Aorta (tissue), 5 donors: ENCODE measurements around the gene NHSL2. TPM values are rescaled to one million over a fixed set of nuclear protein-coding genes. Genes with fewer than 3 reads are reported as not detected.
A peak's percentile ranks its signal among the peaks of the same experiment; 100 is the strongest.
"Not testable (repeated sequence)": the region's sequence is repeated elsewhere in the genome, so short reads cannot be mapped to it uniquely, and the experiment has no call there.

Experiments used
- ATAC-seq: fragments of 200-7000 bp; cut with Tn5 transposase; one replicate; pipeline ENCODE4 v1.9.1; 2022; ENCODE audit warnings: moderate library complexity; ENCODE audit not compliant: low FRiP score
- DNase-seq, 2 donors: peaks; one replicate each; pipeline ENCODE4 v3.0.0-alpha.2; 2020
- H3K27ac ChIP-seq, 2 donors: one replicate each; pipeline ENCODE4 v1.5.1; 2013; ENCODE audit warnings: low read length in 2 of 2, mild to moderate bottlenecking in 2 of 2, moderate library complexity in 2 of 2, control low read depth in 1 of 2, inconsistent platforms in 1 of 2, low read depth in 1 of 2
- H3K27me3 ChIP-seq, 2 donors: one replicate each; pipeline ENCODE4 v1.6.1; 2013; ENCODE audit warnings: control low read depth in 1 of 2, low read length in 1 of 2, mild to moderate bottlenecking in 1 of 2, moderate library complexity in 1 of 2; ENCODE audit not compliant: insufficient read depth in 2 of 2, control insufficient read depth in 1 of 2
- H3K36me3 ChIP-seq, 2 donors: one replicate each; pipeline ENCODE4 v1.6.1; 2013; ENCODE audit warnings: control low read depth in 1 of 2, low read length in 1 of 2, mild to moderate bottlenecking in 1 of 2; ENCODE audit not compliant: insufficient read depth in 2 of 2, control insufficient read depth in 1 of 2
- H3K4me1 ChIP-seq, 2 donors: one replicate each; pipeline ENCODE4 v1.6.1; 2013; ENCODE audit warnings: low read length in 2 of 2, control low read depth in 1 of 2, mild to moderate bottlenecking in 1 of 2, moderate library complexity in 1 of 2; ENCODE audit not compliant: insufficient read depth in 2 of 2, control insufficient read depth in 1 of 2
- H3K4me3 ChIP-seq, 2 donors: one replicate each; pipeline ENCODE4 v1.5.1; 2013; ENCODE audit warnings: low read length in 2 of 2, control low read depth in 1 of 2, mild to moderate bottlenecking in 1 of 2
- H3K9me3 ChIP-seq: one replicate; pipeline ENCODE4 v1.6.1; 2013; ENCODE audit warnings: mild to moderate bottlenecking, low read length; ENCODE audit not compliant: control insufficient read depth
- WGBS, 2 donors: extraction: QIAGEN DNeasy Blood & Tissue Kit; methylation state at CpG; one replicate each; pipeline ENCODE4 v1.1.7; 2013; 5-methylcytosine and 5-hydroxymethylcytosine counted together
- intact Hi-C, 2 donors: fragments of 100-400 bp; cut with DNase I; formaldehyde crosslinking; loops; one replicate each; pipeline versions ENCODE4 v1.14.2 to v1.15.0; 2022
- polyA plus RNA-seq, 2 donors: library from polyadenylated mRNA; stranded (reverse); fragments of 200-250 nt; gene quantifications; one replicate each; pipeline ENCODE4 v1.2.3, GENCODE V29; 2013
- total RNA-seq, 2 donors: library from RNA; stranded (reverse); fragmentation: NEBNext Ultra II Directional; extraction: Animal tissue kit (Norgen Biotek cat#: 25700); gene quantifications; one replicate each; pipeline ENCODE4 v1.2.1, GENCODE V29; 2021
- donor health status: healthy with polysubstance abuse.
- donor health status: Bipolar disorder and iron deficiency.
- donor health status: DM: no; HTN: no; CAD: no.
- donor health status: DM: no; HTN: no; CAD: no.
- donor health status: DM: yes; HTN: yes; CAD: no.

Gene NHSL2
- total and polyA plus RNA-seq, 4 donors, result 0.88 to 50.4 (median 15.9) TPM

DNA sequence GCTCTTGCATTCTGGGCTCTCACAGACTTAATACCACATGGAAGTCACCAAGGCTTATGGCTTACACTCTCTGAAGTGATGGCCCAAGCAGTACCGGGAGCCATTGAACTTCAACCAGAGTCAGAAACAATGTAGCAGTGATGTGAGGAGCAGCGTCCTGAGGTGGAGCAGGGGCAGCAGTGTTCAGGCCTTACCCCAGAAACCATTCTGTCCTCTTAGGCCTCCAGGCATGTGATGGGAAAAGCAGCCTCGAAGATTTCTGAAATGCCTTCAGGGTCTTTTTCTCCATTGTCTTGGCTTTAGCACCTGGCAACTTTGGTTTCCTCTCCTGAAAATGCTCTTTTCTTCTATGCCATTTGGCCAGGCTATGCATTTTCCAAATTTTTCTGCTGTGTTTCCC is 248.1 kb downstream of the NHSL2 start:
- DNase-seq (no peak), ATAC-seq (no peak)
- intact Hi-C loops, result no loop called here
- H3K4me1 ChIP-seq, result no peaks in the 10 kb centered on the region
- H3K36me3 ChIP-seq, result no peaks in the 10 kb centered on the region
- H3K4me3 ChIP-seq, result no peak overlapping the region
- 81 to 96% methylated on average over 3 of the region's 3 CpGs for WGBS, 2 donors
- no peaks in the 10 kb centered on the region for H3K27me3 ChIP-seq
- no peaks in the 10 kb centered on the region for H3K9me3 ChIP-seq
- no peak overlapping the region for H3K27ac ChIP-seq

GRCh38 chrX:72159769-72160168 is 249.1 kb downstream of the NHSL2 start:
- WGBS, 2 donors, result 83 to 85% methylated on average over 10 of the region's 10 CpGs
- H3K4me1 ChIP-seq, result no peaks in the 10 kb centered on the region
- no peak overlapping the region for H3K27ac ChIP-seq
- H3K36me3 ChIP-seq, result no peaks in the 10 kb centered on the region
- DNase-seq, result no peak
- no peak overlapping the region for H3K4me3 ChIP-seq
- intact Hi-C loops, result no loop called here
- H3K9me3 ChIP-seq, result no peaks in the 10 kb centered on the region
- H3K27me3 ChIP-seq, result no peaks in the 10 kb centered on the region
- ATAC-seq, result no peak

DNA sequence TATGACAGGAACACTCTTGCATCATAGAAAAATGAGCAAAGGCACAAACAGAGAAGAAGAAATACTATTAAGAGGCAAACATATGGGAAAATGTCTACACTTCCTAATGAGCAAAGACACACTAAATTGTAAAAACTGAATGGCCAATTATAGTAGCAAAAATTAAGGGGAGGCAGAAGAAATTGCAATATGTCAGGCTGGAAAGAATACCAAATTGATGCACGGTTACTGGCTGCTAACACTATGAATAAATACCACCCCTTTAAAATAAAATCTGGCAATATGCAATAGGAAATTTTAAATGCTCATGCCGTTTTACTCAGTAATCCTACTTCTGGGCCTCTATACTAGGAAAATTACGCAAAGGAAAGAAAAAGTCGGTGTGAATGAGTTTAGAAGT is 254.9 kb downstream of the NHSL2 start:
- no peak for DNase-seq
- 71 to 86% methylated on average over 4 of the region's 4 CpGs for WGBS, 2 donors

DNA sequence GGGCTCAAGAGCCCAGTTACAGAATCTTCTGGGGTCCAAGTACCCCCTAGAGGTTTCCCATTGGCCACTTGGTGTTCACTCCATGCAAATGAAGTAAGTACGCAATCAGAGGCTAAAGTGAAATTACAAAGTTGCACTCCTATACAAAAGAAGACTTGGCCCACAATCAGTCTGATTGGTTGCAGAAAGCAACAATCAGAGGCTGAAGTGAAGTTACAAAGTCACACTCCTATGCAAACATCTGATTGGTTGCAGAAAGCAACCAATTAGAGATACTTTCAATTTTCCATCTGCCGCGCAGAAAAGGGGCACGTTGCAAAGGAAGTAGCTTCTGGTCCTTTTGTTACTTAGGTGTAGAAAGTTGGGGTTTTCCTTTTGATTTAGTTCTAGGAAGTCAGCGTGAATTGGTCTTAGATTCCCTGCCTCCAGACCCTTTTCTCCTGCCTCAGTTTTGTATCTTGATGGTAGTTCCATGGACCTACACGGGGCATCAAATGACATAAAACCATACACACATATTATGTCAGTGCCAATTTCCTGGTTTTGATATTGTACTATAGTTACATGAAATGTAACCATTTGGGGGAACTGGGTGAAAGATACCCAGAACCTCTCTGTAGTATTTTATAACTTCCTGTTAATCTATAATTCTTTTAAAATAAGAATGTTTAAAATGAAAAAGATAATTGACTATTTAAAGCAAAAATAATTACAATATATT is 258.5 kb downstream of the NHSL2 start:
- ATAC-seq (no peak), DNase-seq (no peak)
- H3K27ac ChIP-seq, result no peak overlapping the region
- 57% methylated on average over 6 of the region's 6 CpGs for WGBS, 2 donors
- H3K9me3 ChIP-seq, result no peaks in the 10 kb centered on the region
- H3K27me3 ChIP-seq, result no peaks in the 10 kb centered on the region
- H3K4me1 ChIP-seq, result no peaks in the 10 kb centered on the region
- intact Hi-C loops, result no loop called here
- no peaks in the 10 kb centered on the region for H3K36me3 ChIP-seq
- H3K4me3 ChIP-seq, result no peak overlapping the region

More for the DNA sequence above, 254.9 kb downstream of the NHSL2 start:
- H3K4me1 ChIP-seq, result no peaks in the 10 kb centered on the region
- H3K9me3 ChIP-seq, result no peaks in the 10 kb centered on the region
- no peaks in the 10 kb centered on the region for H3K27me3 ChIP-seq
- H3K36me3 ChIP-seq, result no peaks in the 10 kb centered on the region
- no peak for ATAC-seq
- no peak overlapping the region for H3K4me3 ChIP-seq
- intact Hi-C loops, result no loop called here
- H3K27ac ChIP-seq, result no peak overlapping the region

DNA sequence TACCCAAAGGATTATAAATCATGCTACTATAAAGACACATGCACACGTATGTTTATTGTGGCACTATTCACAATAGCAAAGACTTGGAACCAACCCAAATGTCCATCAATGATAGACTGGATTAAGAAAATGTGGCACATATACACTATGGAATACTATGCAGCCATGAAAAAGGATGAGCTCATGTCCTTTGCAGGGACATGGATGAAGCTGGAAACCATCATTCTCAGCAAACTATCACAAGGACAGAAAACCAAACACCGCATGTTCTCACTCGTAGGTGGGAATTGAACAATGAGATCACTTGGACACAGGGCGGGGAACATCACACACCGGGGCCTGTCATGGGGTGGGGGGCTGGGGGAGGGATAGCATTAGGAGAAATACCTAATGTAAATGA is 265.6 kb downstream of the NHSL2 start:
- intact Hi-C loops, H3K4me3 ChIP-seq, H3K4me1 ChIP-seq, DNase-seq, H3K9me3 ChIP-seq, H3K27ac ChIP-seq, ATAC-seq, H3K36me3 ChIP-seq, H3K27me3 ChIP-seq: not testable (repeated sequence)
- 82 to 92% methylated on average over 3 to 4 of the region's 5 CpGs for WGBS, 2 donors

- 40 to 59% methylated on average over 2 of the region's 2 CpGs for WGBS, 2 donors
Observed at GRCh38 chrX:72176981-72177380, 266.3 kb downstream of the NHSL2 start.

DNA sequence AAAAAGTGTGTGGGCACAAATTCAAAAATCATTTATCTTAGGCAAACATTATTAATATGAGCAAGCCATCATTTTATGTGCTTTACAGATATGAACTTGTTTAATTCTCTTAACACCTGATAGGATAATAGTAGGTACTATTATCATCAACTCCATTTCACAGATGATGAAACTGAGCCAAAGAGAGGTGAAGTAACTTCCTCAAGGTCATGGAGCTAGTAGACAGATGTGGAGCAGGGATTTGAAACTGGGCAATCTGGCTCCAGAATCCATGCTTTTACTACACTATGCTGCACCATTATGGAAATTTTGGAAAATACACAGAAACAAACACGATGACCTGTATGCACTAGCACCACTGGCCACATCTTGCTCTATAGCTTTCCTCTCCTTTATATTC is 269.9 kb downstream of the NHSL2 start:
- H3K36me3 ChIP-seq, result no peaks in the 10 kb centered on the region
- ATAC-seq (no peak), DNase-seq (no peak)
- H3K4me1 ChIP-seq, result no peaks in the 10 kb centered on the region
- intact Hi-C loops, result no loop called here
- H3K9me3 ChIP-seq, result no peaks in the 10 kb centered on the region
- no peaks in the 10 kb centered on the region for H3K27me3 ChIP-seq
- 4 to 50% methylated on average over 1 of the region's 1 CpG for WGBS, 2 donors
- H3K4me3 ChIP-seq, result no peak overlapping the region
- H3K27ac ChIP-seq, result no peak overlapping the region

More at GRCh38 chrX:72176981-72177380, 266.3 kb downstream of the NHSL2 start:
- intact Hi-C loops, result no loop called here
- DNase-seq, result no peak
- no peaks in the 10 kb centered on the region for H3K4me1 ChIP-seq
- H3K27me3 ChIP-seq, result no peaks in the 10 kb centered on the region
- no peak for ATAC-seq
- no peak overlapping the region for H3K4me3 ChIP-seq
- H3K27ac ChIP-seq, result no peak overlapping the region
- no peaks in the 10 kb centered on the region for H3K9me3 ChIP-seq
- H3K36me3 ChIP-seq, result no peaks in the 10 kb centered on the region

DNA sequence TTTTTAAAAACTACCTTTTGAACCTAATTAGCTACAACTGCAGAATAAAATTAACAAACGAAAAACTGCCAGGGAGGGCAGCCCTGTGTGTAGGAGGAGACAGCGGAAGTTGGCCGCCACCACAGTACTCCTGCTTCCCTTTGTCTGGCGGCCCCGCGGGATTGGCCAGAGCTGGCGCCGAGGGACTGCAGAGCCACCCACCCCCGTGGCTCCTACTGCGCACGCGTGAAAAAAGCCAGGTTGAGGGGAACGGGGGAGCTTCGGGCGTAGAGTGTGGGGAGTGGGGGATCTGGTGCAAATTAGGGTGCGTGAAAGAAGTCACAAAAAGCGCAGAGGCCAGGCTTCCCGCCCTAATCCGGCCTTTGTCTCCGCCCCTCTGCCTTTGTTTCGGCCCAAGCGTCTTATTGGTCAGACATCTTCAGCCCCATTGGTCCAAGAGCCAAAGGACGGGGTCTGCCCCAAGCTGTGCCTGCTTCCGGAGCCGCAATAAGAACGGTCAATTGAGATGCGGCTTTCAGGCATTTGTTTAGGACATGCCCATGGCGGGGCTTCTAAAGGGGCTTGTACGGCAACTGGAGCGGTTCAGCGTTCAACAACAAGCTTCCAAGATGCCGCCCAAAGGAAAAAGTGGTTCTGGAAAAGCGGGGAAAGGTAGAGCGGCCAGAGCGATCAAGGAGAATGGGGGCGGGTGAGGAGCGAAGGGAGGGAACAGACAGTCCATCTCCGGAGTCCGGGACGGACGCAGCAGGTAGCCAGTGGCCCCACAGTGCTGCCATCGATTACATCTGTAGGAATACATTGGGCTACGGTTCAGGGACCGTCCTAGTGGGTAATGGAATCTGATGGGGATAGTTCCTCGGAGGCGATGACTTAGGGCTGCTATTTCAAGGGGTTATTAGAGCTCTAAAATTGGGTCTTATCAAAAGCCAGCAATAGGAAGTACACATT is 270.8 kb downstream of the NHSL2 start, which contains the start of gene PIN4:
Gene PIN4, plus strand, starts transcription at position 580 of the 948 bp plus-strand sequence. Its CDS starts 29 bp downstream, at position 609.
- Histone ChIP-seq H3K9me3 (no peaks in the 10 kb centered on the region), H3K36me3 (no peaks in the 10 kb centered on the region), H3K4me1 (no peaks in the 10 kb centered on the region), H3K27me3 (no peaks in the 10 kb centered on the region), H3K4me3 (peak within 1 kb of the TSS; percentile 67 to 84), H3K27ac (peak within 1 kb of the TSS in 1 of 2 donors; percentile 85)
- DNase-seq (peak; percentile 92 to 94), ATAC-seq (peak; percentile 97)
- intact Hi-C loops, result no loop called here
- WGBS, 2 donors, result 0 to 17% methylated on average over 46 of the region's 46 CpGs
